Subcutaneous abdominal adipose tissue (tissue), 5 donors: Measurements from ENCODE around the gene ELFN1.

Source experiments
- H3K27ac ChIP-seq: one replicate; pipeline ENCODE4 v1.7.0; 2013; ENCODE audit warnings: low read depth, mild to moderate bottlenecking, inconsistent platforms, low read length, moderate library complexity
- H3K27me3 ChIP-seq, 5 donors: one replicate each; pipeline ENCODE4 v1.7.0; 2013; ENCODE audit warnings: low read length in 5 of 5, inconsistent platforms in 1 of 5; ENCODE audit not compliant: control insufficient read depth in 5 of 5, insufficient read depth in 4 of 5
- H3K36me3 ChIP-seq, 5 donors: one replicate each; pipeline ENCODE4 v1.7.0; 2013; ENCODE audit warnings: low read length in 5 of 5; ENCODE audit not compliant: control insufficient read depth in 5 of 5, insufficient read depth in 5 of 5
- H3K4me1 ChIP-seq, 5 donors: one replicate each; pipeline ENCODE4 v1.7.0; 2013; ENCODE audit warnings: low read length in 5 of 5, mild to moderate bottlenecking in 3 of 5, moderate library complexity in 1 of 5; ENCODE audit not compliant: control insufficient read depth in 5 of 5, insufficient read depth in 5 of 5
- H3K4me3 ChIP-seq, 5 donors: one replicate each; pipeline ENCODE4 v1.7.0; 2013; ENCODE audit warnings: low read length in 5 of 5, low read depth in 1 of 5
- H3K9ac ChIP-seq, 5 donors: one replicate each; pipeline ENCODE4 v1.7.0; 2013; ENCODE audit warnings: low read length in 5 of 5, mild to moderate bottlenecking in 4 of 5, moderate library complexity in 3 of 5
- H3K9me3 ChIP-seq, 5 donors: one replicate each; pipeline ENCODE4 v1.7.0; 2013; ENCODE audit warnings: low read length in 5 of 5; ENCODE audit not compliant: control insufficient read depth in 5 of 5
- donor health status: healthy.
- donor health status: healthy.
- donor health status: healthy.
- donor health status: healthy.
- donor health status: healthy.

Gene ELFN1

DNA sequence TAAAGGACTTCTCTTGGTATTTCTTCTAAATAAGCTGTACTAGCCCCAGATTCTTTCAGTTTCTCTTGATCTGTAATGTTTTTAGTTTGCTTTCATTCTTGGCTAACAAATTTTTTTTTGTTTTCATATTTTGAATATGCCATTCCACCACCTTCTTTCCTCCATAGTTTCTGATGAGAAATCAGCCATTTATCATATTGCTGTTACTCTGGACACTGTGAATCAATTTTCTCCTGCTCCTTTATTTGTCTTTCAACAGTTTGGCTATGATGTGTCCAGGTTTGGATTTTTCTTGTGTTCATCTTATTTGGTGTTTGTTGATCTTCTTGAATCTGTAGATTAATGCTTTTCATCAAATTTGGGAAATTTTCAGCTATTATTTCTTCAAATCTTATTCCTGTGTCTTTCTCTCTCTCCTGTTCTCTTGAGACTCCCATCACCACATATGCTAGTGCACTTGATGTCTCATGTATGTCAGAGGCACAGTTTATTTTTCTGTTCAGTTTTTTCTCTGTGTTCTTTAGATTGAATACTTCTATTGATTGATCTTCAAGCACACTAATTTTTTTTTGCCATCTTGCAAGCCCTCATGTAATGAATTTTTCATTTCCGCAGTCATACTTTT, 15.0 kb downstream of the ELFN1 start:
- no peak overlapping the region for H3K4me3 ChIP-seq
- H3K4me1 ChIP-seq = no peaks in the 10 kb centered on the region
- H3K9ac ChIP-seq = no peak overlapping the region
- H3K9me3 ChIP-seq = peaks cover 12 to 21% (median 19%) of the 10 kb centered on the region in 5 donors
- no peaks in the 10 kb centered on the region for H3K36me3 ChIP-seq
- peaks cover 0 to 3% (median 3%) of the 10 kb centered on the region in 5 donors for H3K27me3 ChIP-seq
- no peak overlapping the region for H3K27ac ChIP-seq

DNA sequence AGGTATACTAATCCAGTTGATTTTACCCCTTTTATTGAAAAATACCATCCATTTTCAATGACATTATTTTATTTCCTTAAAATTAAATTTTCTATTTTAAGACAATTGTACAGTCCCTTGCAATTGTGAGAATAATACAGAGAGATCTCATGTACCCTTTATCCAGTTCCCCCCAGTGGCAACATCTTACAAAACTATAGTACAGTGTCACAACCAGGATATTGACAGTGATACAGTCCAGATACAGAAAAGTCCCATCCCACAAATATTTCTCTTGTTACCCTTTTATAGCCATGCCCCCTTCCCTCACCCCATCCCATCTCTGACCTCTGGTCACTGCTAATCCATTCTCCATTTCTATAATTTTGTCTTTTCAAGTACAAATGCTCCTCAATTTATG, 18.5 kb downstream of the ELFN1 start:
- Histone ChIP-seq H3K4me1 (no peaks in the 10 kb centered on the region), H3K9ac (no peak overlapping the region), H3K27ac (no peak overlapping the region), H3K4me3 (no peak overlapping the region), H3K36me3 (peaks cover 0 to 3% (median 0%) of the 10 kb centered on the region in 5 donors), H3K9me3 (peaks cover 8 to 19% (median 14%) of the 10 kb centered on the region in 5 donors), H3K27me3 (peaks cover 2 to 18% (median 9%) of the 10 kb centered on the region in 5 donors)

DNA sequence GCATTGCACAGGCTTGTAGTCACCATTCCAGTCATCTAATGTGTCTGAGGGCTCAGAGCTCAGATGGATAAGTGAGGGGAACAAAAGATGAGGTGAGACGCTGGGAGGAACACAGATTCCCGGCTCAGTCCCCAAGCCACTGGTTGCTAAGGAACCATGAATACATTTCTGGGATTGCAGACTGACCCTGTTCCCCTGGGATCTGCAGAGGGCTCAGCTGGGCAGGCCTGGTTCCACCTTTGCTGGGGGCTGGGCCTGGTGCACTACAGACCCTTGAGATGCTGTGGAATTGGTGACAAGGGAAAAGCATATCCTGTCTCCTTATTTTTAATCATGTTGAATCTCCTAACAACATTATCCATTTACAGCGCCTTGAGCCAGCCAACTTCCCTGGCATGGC, 19.2 kb downstream of the ELFN1 start:
- no peaks in the 10 kb centered on the region for H3K4me1 ChIP-seq
- H3K4me3 ChIP-seq = no peak overlapping the region
- peaks cover 5 to 21% (median 13%) of the 10 kb centered on the region in 5 donors for H3K27me3 ChIP-seq
- peaks cover 3 to 11% (median 8%) of the 10 kb centered on the region in 5 donors for H3K9me3 ChIP-seq
- H3K9ac ChIP-seq = no peak overlapping the region
- H3K27ac ChIP-seq = no peak overlapping the region
- peaks cover 0 to 3% (median 0%) of the 10 kb centered on the region in 5 donors for H3K36me3 ChIP-seq

DNA sequence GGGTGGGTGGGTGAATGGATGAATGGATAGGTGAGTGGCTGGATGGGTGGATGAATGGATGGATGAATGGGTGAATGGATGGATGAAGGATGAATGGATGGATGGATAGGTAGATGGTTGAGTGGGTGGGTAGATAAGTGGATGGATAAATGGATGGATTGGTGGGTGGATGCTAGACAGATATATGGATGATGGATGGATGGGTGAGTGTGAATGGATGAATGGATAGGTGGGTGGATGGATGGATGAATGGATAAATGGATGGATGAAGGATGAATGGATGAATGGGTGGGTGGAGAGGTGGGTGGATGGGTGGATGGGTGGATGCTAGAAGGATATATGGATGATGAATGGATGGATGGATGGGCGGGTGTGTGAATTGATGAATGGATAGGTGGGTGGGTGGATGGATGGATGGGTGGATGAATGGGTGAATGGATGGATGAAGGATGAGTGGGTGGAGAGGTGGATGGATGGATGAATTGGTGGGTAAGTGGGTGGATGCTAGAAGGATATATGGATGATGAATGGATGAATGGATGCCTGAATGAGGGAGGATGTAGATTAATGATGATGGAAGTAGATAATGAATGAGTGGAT, 20.4 kb downstream of the ELFN1 start:
- Histone ChIP-seq H3K27ac (no peak overlapping the region), H3K9ac (no peak overlapping the region), H3K36me3 (peaks cover 0 to 5% (median 0%) of the 10 kb centered on the region in 5 donors), H3K27me3 (peaks cover 9 to 25% (median 15%) of the 10 kb centered on the region in 5 donors), H3K4me1 (no peaks in the 10 kb centered on the region), H3K4me3 (no peak overlapping the region), H3K9me3 (peaks cover 0 to under 1% (median 0%) of the 10 kb centered on the region in 5 donors)

DNA sequence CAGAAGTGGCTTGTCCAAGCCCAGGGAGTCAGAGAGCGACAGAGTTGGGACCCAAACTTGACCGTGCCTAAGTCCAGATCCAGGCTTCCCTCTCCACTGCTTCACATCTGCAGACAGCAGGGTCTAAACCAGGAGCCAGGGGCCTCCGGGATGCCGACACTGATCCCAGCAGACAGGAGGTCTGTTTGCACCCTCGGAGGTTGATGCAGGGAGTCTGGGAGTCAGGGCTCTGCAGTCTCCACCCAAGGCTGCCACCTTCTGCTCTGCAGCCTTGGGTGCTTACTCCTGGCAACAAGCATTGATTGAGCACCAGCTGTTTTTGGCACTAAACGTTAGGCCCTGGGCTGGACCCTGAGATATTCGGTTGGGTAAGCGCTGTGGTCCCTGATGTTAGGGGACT, 21.0 kb downstream of the ELFN1 start:
- H3K27ac ChIP-seq = no peak overlapping the region

DNA sequence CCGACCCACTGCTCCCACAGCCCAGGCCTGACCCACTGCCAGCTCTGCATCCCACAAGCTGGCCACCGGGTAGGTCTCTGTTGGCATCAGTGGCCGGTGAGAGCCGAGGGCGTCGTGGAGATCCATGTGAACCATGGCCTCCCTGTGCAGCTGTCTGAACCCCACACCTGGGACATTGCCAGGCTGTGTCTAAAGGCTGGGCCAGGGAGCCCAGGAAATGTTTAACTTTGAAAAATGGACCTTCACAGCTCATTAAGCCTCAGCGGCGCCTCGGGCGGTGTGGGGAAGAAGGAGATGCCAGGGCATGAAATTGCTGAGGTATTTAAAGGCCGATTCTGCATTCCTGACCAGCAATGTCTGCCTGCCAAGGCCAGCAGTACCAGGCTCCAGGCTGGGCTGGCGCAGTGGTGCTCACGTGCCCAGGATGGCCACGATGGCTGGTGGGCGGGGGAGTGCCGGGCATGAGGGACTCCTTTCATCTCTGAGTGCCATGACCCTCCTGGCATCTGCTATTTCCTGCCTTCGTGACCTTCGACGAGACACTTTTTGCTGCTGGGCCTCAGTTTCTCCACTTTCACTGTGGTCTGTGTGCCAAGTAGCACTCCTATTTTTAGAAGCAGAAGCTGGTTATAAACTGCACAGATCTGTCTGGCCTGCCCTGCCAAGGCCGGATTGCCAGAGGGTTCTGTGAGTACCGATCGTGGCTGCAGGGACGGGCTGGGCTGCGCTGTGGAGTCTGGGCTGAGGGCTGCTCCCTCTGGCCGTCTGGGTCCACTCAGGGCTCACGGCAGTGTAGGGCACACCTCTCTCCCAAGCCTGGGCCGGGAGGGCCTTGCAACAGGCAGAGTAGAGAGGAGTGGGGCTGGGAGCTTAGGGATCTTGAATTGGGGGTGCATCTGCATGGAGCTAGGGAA, 21.8 kb downstream of the ELFN1 start:
- H3K27ac ChIP-seq = no peak overlapping the region
- no peak overlapping the region for H3K4me3 ChIP-seq

More for the DNA sequence above, 21.0 kb downstream of the ELFN1 start:
- Histone ChIP-seq H3K9me3 (no peaks in the 10 kb centered on the region), H3K36me3 (peaks cover 0 to 5% (median 0%) of the 10 kb centered on the region in 5 donors), H3K4me3 (no peak overlapping the region), H3K4me1 (no peaks in the 10 kb centered on the region), H3K27me3 (peaks cover 9 to 25% (median 15%) of the 10 kb centered on the region in 5 donors), H3K9ac (no peak overlapping the region)

DNA sequence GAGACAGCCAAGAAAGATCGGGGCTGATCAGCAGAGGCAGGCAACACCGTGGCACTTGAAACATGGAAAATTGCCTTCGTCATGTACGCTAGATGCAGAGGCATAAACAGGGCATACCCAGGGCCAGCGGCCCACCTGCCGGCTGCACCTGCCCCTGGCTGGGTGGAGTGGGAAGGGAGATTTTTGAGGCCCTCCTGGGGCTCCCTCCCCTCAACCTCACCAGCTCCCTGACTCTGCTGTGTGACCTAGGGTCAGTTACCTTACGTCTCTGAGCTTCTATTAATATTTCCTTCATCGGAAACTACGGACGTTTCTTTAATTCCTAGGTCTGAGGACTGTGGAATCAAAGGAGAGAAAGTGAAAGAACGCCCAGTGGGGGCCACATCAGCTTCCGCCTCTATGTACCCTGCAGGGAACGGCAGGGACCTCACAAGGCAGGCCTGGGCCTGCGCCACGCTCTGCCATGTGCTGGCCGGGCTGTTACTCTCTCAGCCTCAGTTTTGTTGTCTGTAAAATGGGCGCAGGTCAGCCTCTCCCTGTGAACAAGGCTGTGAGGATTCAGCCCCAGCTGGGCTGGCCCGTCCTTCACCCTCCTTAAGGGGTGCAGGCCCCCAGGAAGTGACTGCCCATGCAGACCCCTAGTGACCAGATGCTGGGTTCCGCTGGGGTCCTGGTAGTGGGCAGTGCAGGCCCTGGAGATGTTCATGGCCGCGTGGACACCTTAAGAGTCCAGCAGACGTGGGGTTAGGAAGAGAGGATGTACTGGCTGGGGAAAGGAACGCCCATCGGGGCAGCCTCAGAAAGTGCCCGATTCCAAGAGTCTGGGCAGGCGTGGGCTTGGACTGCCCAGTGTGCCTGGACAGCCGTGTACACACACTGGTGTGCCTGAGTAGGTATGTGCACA, 22.7 kb downstream of the ELFN1 start:
- no peaks in the 10 kb centered on the region for H3K9me3 ChIP-seq
- H3K27ac ChIP-seq = no peak overlapping the region
- no peak overlapping the region for H3K4me3 ChIP-seq

More for the DNA sequence above, 21.8 kb downstream of the ELFN1 start:
- Histone ChIP-seq H3K36me3 (peaks cover 0 to 5% (median 0%) of the 10 kb centered on the region in 5 donors), H3K27me3 (peaks cover 13 to 29% (median 16%) of the 10 kb centered on the region in 5 donors), H3K9ac (no peak overlapping the region), H3K4me1 (no peaks in the 10 kb centered on the region), H3K9me3 (no peaks in the 10 kb centered on the region)

DNA sequence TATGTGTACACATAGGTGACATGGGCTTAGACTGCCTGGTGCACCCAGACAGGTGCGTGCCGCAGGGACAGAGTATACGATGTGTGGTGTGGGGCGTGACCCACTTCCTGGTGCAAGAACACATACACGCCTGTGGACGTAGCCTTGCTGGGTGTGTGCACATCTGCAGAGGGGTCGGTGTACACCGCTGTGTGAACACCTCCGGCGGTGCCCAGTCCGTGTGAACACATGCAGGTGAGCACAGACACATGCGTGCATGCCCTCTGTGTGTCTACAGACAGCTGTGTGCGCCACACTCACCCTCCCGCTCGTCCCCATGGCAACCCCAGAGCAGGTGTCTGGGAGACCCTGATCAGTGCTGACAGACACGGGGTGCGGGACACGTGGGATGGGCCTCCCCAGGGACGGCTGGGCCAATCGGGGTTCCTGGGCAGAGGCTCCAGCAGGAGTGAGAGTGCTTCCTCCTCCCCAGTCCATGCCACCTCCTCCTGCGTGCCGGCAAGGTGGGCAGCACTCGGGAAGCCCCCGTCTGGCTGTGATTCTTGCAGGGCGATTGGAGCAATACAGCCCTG, 23.4 kb downstream of the ELFN1 start:
- Histone ChIP-seq H3K27ac (no peak overlapping the region), H3K9ac (no peak overlapping the region), H3K9me3 (no peaks in the 10 kb centered on the region), H3K36me3 (peaks cover 0 to 5% (median 0%) of the 10 kb centered on the region in 5 donors), H3K27me3 (peaks cover 15 to 30% (median 18%) of the 10 kb centered on the region in 5 donors), H3K4me1 (no peaks in the 10 kb centered on the region), H3K4me3 (no peak overlapping the region)

More for the DNA sequence above, 22.7 kb downstream of the ELFN1 start:
- H3K4me1 ChIP-seq = no peaks in the 10 kb centered on the region
- H3K27me3 ChIP-seq = peaks cover 15 to 30% (median 18%) of the 10 kb centered on the region in 5 donors
- H3K36me3 ChIP-seq = peaks cover 0 to 5% (median 0%) of the 10 kb centered on the region in 5 donors
- no peak overlapping the region for H3K9ac ChIP-seq

DNA sequence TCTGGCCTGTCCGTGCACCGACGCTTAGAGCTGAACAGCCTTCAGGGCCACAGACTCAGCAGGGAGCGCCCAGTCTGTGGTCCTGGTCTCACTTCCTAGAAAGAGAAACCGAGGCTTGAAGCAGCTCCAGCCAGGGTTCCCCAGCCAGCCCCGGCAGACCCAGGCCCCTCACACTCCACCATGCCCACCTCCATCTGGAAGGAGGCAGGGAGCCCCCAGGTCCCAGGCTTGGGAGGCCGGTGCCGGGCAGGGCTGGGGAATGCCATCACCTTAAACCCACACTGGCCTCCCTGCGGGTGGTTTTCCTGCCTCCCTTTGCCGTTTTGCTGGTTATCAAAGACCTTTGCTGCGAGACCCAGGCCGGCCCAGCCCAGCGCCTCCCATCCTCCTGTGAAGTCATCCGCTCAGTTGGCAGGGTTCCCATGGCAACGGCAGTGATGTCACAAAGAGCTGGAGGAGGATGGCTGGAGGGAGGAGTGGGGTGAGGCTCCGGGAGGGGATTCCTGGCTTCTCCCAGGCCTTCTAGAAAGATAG, 24.0 kb downstream of the ELFN1 start:
- Histone ChIP-seq H3K9ac (no peak overlapping the region), H3K4me3 (no peak overlapping the region), H3K27me3 (peaks cover 15 to 30% (median 21%) of the 10 kb centered on the region in 5 donors), H3K9me3 (peaks cover 0 to 2% (median 0%) of the 10 kb centered on the region in 5 donors), H3K4me1 (no peaks in the 10 kb centered on the region), H3K36me3 (peaks cover 0 to 5% (median 0%) of the 10 kb centered on the region in 5 donors), H3K27ac (no peak overlapping the region)
